Measurements from ENCODE around the gene MAP3K5.

DNA sequence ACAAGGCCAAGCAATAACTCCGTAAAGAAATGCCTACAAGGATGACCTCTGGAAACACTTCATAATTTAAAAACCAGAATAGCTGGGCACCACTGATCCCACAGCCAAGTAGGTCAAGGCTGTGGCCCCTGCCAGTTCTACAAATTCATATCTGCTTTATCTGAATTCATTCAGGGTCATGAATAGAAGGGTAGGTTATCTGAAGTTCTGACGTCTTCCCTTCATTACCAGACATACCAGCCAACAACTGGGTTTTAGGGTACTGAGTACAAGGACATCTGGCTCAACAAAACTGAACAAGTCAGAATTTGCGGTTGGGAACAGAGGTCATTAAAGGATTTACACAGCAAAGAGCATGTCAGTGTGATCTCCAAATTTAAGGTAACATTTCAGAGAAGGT lies 26.0 kb downstream of the MAP3K5 start:
- TF ChIP-seq, protein P1, sequence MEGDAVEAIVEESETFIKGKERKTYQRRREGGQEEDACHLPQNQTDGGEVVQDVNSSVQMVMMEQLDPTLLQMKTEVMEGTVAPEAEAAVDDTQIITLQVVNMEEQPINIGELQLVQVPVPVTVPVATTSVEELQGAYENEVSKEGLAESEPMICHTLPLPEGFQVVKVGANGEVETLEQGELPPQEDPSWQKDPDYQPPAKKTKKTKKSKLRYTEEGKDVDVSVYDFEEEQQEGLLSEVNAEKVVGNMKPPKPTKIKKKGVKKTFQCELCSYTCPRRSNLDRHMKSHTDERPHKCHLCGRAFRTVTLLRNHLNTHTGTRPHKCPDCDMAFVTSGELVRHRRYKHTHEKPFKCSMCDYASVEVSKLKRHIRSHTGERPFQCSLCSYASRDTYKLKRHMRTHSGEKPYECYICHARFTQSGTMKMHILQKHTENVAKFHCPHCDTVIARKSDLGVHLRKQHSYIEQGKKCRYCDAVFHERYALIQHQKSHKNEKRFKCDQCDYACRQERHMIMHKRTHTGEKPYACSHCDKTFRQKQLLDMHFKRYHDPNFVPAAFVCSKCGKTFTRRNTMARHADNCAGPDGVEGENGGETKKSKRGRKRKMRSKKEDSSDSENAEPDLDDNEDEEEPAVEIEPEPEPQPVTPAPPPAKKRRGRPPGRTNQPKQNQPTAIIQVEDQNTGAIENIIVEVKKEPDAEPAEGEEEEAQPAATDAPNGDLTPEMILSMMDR (IDR thresholded peaks at IDR 0.05), result no peak
- TF ChIP-seq POLR2A (IDR thresholded peaks at IDR 0.05), result no peak
